Suprapubic skin (tissue), 4 donors: Measurements from ENCODE around the gene MYO7B.

Experiments
- CTCF ChIP-seq, 2 donors: fragments of 200-600 bp in 1 of 2; fragments of 450-650 bp in 1 of 2; sonication (generic) in 1 of 2; IDR thresholded peaks; one replicate each; pipeline ENCODE4 v1.5.1; 2016 to 2019; ENCODE audit warnings: antibody characterized with exemption in 2 of 2, mild to moderate bottlenecking in 1 of 2, moderate library complexity in 1 of 2
- POLR2A ChIP-seq, 2 donors: fragments of 450-650 bp; IDR thresholded peaks; one replicate each; pipeline ENCODE4 v1.6.1; 2017; ENCODE audit warnings: antibody characterized with exemption in 2 of 2, mild to moderate bottlenecking in 2 of 2, moderate library complexity in 2 of 2
- POLR2AphosphoS5 ChIP-seq, 3 donors: sonication (generic); formaldehyde crosslinking; IDR thresholded peaks; one replicate each; pipeline ENCODE4 v1.6.1; 2017; ENCODE audit warnings: antibody characterized with exemption in 3 of 3

- no peak for TF ChIP-seq POLR2AphosphoS5 (IDR thresholded peaks at IDR 0.05)
- no peak for TF ChIP-seq CTCF (IDR thresholded peaks at IDR 0.05)
- no peak for TF ChIP-seq POLR2A (IDR thresholded peaks at IDR 0.05)
Measured at GRCh38 chr2:127575185-127575765, 39.8 kb downstream of the MYO7B start.
